22Rv1 (cell line): ENCODE data around the gene CX3CR1.

Source experiments
- H3K27ac ChIP-seq: fragments of 450-650 bp; 2 replicates; pipeline ENCODE4 v1.5.1; 2017
- CTCF ChIP-seq: fragments of 450-650 bp; IDR thresholded peaks from 2 replicates; pipeline ENCODE4 v1.5.1; 2017; ENCODE audit warnings: mild to moderate bottlenecking
- ZFX ChIP-seq: fragments of 450-650 bp; IDR thresholded peaks from 2 replicates; pipeline ENCODE4 v1.6.1; 2017; ENCODE audit warnings: antibody characterized with exemption, borderline replicate concordance

The CX3CR1 gene

GRCh38 chr3:39284457-39284881, 4.6 kb upstream of the CX3CR1 start:
- H3K27ac ChIP-seq = no peak overlapping the region
- no peak for TF ChIP-seq ZFX
- no peak for TF ChIP-seq CTCF

- no peak overlapping the region for H3K27ac ChIP-seq
- TF ChIP-seq ZFX (no peak), CTCF (no peak)
Observed at GRCh38 chr3:39282057-39282456, 2.2 kb upstream of the CX3CR1 start.

- no peak overlapping the region for H3K27ac ChIP-seq
- no peak for TF ChIP-seq CTCF
- no peak for TF ChIP-seq ZFX
Observed at GRCh38 chr3:39281533-39281932, 1.7 kb upstream of the CX3CR1 start.

- H3K27ac ChIP-seq = no peak overlapping the region
- no peak for TF ChIP-seq CTCF
- no peak for TF ChIP-seq ZFX
Observed at GRCh38 chr3:39280571-39280970, 735 bp upstream of the CX3CR1 start.

- TF ChIP-seq CTCF (no peak), ZFX (no peak)
- H3K27ac ChIP-seq = no peak overlapping the region
Observed at GRCh38 chr3:39278616-39278935, 1.3 kb downstream of the CX3CR1 start.

- no peak overlapping the region for H3K27ac ChIP-seq
- TF ChIP-seq ZFX (no peak), CTCF (no peak)
Observed at GRCh38 chr3:39277893-39278615, 1.8 kb downstream of the CX3CR1 start.

- no peak overlapping the region for H3K27ac ChIP-seq
- TF ChIP-seq ZFX (no peak), CTCF (no peak)
Observed at GRCh38 chr3:39276746-39277145, 3.1 kb downstream of the CX3CR1 start.
